Measurements from ENCODE around the gene RAB20. TPM values are rescaled to one million over a fixed set of nuclear protein-coding genes. Genes with fewer than 3 reads are reported as not detected.
"Not testable (repeated sequence)": the region's sequence is repeated elsewhere in the genome, so short reads cannot be mapped to it uniquely, and the experiment has no call there.

Gene RAB20
- total RNA-seq, 6 experiments from 2014 or later: 12.5 to 47.2 (median 36.3) TPM

GRCh38 chr13:110490009-110490770 is 71.3 kb downstream of the RAB20 start:
- intact Hi-C loops (cut with DNase I): no loop called here
- no peak for TF ChIP-seq CTCF (IDR thresholded peaks at IDR 0.05)
- TF ChIP-seq POLR2A (IDR thresholded peaks at IDR 0.05): no peak
- peak in 1 of 4 donors; percentile 9 for ATAC-seq
- 61% methylated on average over 17 of the region's 24 CpGs for WGBS (ENCODE audit: insufficient coverage, low coverage, low lambda C conversion rate, missing lambda C conversion rate)
- DNase-seq: no peak
- H3K9me3 ChIP-seq: no peaks in the 10 kb centered on the region
- no peak overlapping the region for H3K27ac ChIP-seq
- no peaks in the 10 kb centered on the region for H3K36me3 ChIP-seq
- no peak overlapping the region for H3K4me3 ChIP-seq
- H3K4me1 ChIP-seq: no peaks in the 10 kb centered on the region
- no peaks in the 10 kb centered on the region for H3K27me3 ChIP-seq

- H3K27me3 ChIP-seq; ATAC-seq; intact Hi-C loops (cut with DNase I); H3K36me3 ChIP-seq; H3K4me1 ChIP-seq; H3K27ac ChIP-seq; H3K4me3 ChIP-seq; H3K9me3 ChIP-seq; DNase-seq: not testable (repeated sequence)
- 60% methylated on average over 1 of the region's 3 CpGs for WGBS (ENCODE audit: insufficient coverage, low coverage, low lambda C conversion rate, missing lambda C conversion rate)
Observed at GRCh38 chr13:110486880-110487279, 74.6 kb downstream of the RAB20 start.

- DNase-seq (no peak), ATAC-seq (no peak)
- Histone ChIP-seq H3K4me3 (no peak overlapping the region), H3K27ac (no peak overlapping the region), H3K36me3 (no peaks in the 10 kb centered on the region), H3K9me3 (no peaks in the 10 kb centered on the region), H3K27me3 (no peaks in the 10 kb centered on the region), H3K4me1 (no peaks in the 10 kb centered on the region)
- intact Hi-C loops (cut with DNase I): no loop called here
- TF ChIP-seq CTCF (IDR thresholded peaks at IDR 0.05): no peak
- TF ChIP-seq POLR2A (IDR thresholded peaks at IDR 0.05): no peak
- 91% methylated on average over 8 of the region's 15 CpGs for WGBS (ENCODE audit: insufficient coverage, low coverage, low lambda C conversion rate, missing lambda C conversion rate)
Observed at GRCh38 chr13:110486061-110486715, 75.3 kb downstream of the RAB20 start.

- no peak for ATAC-seq
- no peaks in the 10 kb centered on the region for H3K36me3 ChIP-seq
- H3K27me3 ChIP-seq: no peaks in the 10 kb centered on the region
- intact Hi-C loops (cut with DNase I): no loop called here
- no peak overlapping the region for H3K4me3 ChIP-seq
- TF ChIP-seq CTCF (IDR thresholded peaks at IDR 0.05) (no peak), POLR2A (IDR thresholded peaks at IDR 0.05) (no peak)
- DNase-seq: no peak
- H3K4me1 ChIP-seq: no peaks in the 10 kb centered on the region
- WGBS (ENCODE audit: insufficient coverage, low coverage, low lambda C conversion rate, missing lambda C conversion rate): 20% methylated on average over 1 of the region's 9 CpGs
- no peaks in the 10 kb centered on the region for H3K9me3 ChIP-seq
- H3K27ac ChIP-seq: no peak overlapping the region
Observed at GRCh38 chr13:110485604-110486003, 75.9 kb downstream of the RAB20 start.

GRCh38 chr13:110484290-110485048 is 77.1 kb downstream of the RAB20 start:
- Histone ChIP-seq H3K27me3 (no peaks in the 10 kb centered on the region), H3K36me3 (no peaks in the 10 kb centered on the region)
- no peak for DNase-seq

More at GRCh38 chr13:110484290-110485048, 77.1 kb downstream of the RAB20 start:
- H3K9me3 ChIP-seq: no peaks in the 10 kb centered on the region
- no peak for ATAC-seq
- H3K4me3 ChIP-seq: no peak overlapping the region
- 82% methylated on average over 10 of the region's 18 CpGs for WGBS (ENCODE audit: insufficient coverage, low coverage, low lambda C conversion rate, missing lambda C conversion rate)
- H3K27ac ChIP-seq: no peak overlapping the region
- TF ChIP-seq CTCF (IDR thresholded peaks at IDR 0.05): no peak
- intact Hi-C loops (cut with DNase I): no loop called here
- H3K4me1 ChIP-seq: no peaks in the 10 kb centered on the region
